ENCODE data around the gene IQGAP3. TPM values are rescaled to one million over a fixed set of nuclear protein-coding genes. Genes with fewer than 3 reads are reported as not detected.
A peak's percentile ranks its signal among the peaks of the same experiment; 100 is the strongest.

IQGAP3 gene
- total RNA-seq, 1 experiment from 2014 or later, result 25.6 TPM

- in situ Hi-C loops (cut with HindIII; ENCODE audit: low pct_unique_long_range_greater_than_20kb, low sequenced_read_pairs), result no loop called here
- TF ChIP-seq REST (IDR thresholded peaks at IDR 0.05; ENCODE audit: insufficient read depth in 1 of 2, low read depth in 2 of 2, low read length in 1 of 2), result no peak
- no peaks in the 10 kb centered on the region for H3K9me3 ChIP-seq (ENCODE audit: control insufficient read depth, insufficient read depth, low read depth, low read length)
- DNase-seq (ENCODE audit: low read depth, low spot score) (no peak), ATAC-seq (peak; percentile 64)
- peaks cover 4% of the 10 kb centered on the region for H3K4me1 ChIP-seq (ENCODE audit: control insufficient read depth, insufficient read depth, low read length)
- H3K27ac ChIP-seq (ENCODE audit: low read length), result no peak overlapping the region
- intact Hi-C loops (cut with micrococcal nuclease; ENCODE audit: unreplicated experiment), result no loop called here
- peak overlapping the region in 1 of 2 experiments; percentile 6; a peak in 1 of 4 replicates for H3K4me3 ChIP-seq (ENCODE audit: low read depth in 2 of 2, low read length in 2 of 2)
- no peaks in the 10 kb centered on the region for H3K36me3 ChIP-seq (ENCODE audit: control insufficient read depth, insufficient read depth, low read length)
- no TSS peak for BruUV-seq (replicated peaks)
- ChIA-PET POLR2A (no interaction called here), CTCF (interaction anchor here (0.7 to 0.9 kb wide), 2 partner anchors 8 to 42 kb away, joined by 3 to 5 read pairs; no protein-coding TSS in a partner anchor)
- H3K27me3 ChIP-seq (ENCODE audit: control insufficient read depth, insufficient read depth, low read length), result no peaks in the 10 kb centered on the region
These were observed 44.1 kb upstream of the IQGAP3 start for GRCh38 chr1:156616463-156616862.

GRCh38 chr1:156615946-156616345, 43.6 kb upstream of the IQGAP3 start:
- intact Hi-C loops (cut with micrococcal nuclease; ENCODE audit: unreplicated experiment) (no loop called here), in situ Hi-C loops (cut with HindIII; ENCODE audit: low pct_unique_long_range_greater_than_20kb, low sequenced_read_pairs) (no loop called here)
- ChIA-PET CTCF (no interaction called here), POLR2A (no interaction called here)
- DNase-seq (ENCODE audit: low read depth, low spot score), result no peak
- no peak for ATAC-seq
- Histone ChIP-seq H3K4me3 (ENCODE audit: low read depth in 2 of 2, low read length in 2 of 2) (peak overlapping the region in 1 of 2 experiments; percentile 6; a peak in 1 of 4 replicates), H3K36me3 (ENCODE audit: control insufficient read depth, insufficient read depth, low read length) (no peaks in the 10 kb centered on the region), H3K4me1 (ENCODE audit: control insufficient read depth, insufficient read depth, low read length) (peaks cover 4% of the 10 kb centered on the region), H3K9me3 (ENCODE audit: control insufficient read depth, insufficient read depth, low read depth, low read length) (no peaks in the 10 kb centered on the region), H3K27ac (ENCODE audit: low read length) (no peak overlapping the region), H3K27me3 (ENCODE audit: control insufficient read depth, insufficient read depth, low read length) (no peaks in the 10 kb centered on the region)
- no TSS peak for BruUV-seq (replicated peaks)
- TF ChIP-seq TCF7L2 (IDR thresholded peaks at IDR 0.05; ENCODE audit: low read depth, low read length), result no peak
- no peak for TF ChIP-seq SIN3A (IDR thresholded peaks at IDR 0.05; ENCODE audit: borderline replicate concordance, insufficient read depth, low read depth, low read length)
- no peak for TF ChIP-seq CTCF (IDR thresholded peaks at IDR 0.05)
- no peak for TF ChIP-seq POLR2AphosphoS5 (IDR thresholded peaks at IDR 0.05; ENCODE audit: low read depth, low read length)
- TF ChIP-seq REST (IDR thresholded peaks at IDR 0.05; ENCODE audit: insufficient read depth in 1 of 2, low read depth in 2 of 2, low read length in 1 of 2), result no peak
